Mesothelial cell of epicardium (in vitro differentiated cells): Measurements from ENCODE around the gene SYTL3. TPM values are rescaled to one million over a fixed set of nuclear protein-coding genes. Genes with fewer than 3 reads are reported as not detected.

Experiments used
- DNase-seq, 2 experiments: peaks; one replicate each; pipeline ENCODE4 v3.0.0; 2021; ENCODE audit warnings: low spot score in 2 of 2; ENCODE audit not compliant: unreplicated experiment in 2 of 2
- H3K27ac Mint-ChIP-seq: 2 replicates; pipeline ENCODE4 v1.8.0; 2021; ENCODE audit warnings: mixed read lengths
- H3K27me3 Mint-ChIP-seq: 2 replicates; pipeline ENCODE4 v1.8.0; 2021; ENCODE audit warnings: low read depth, mixed read lengths
- H3K36me3 Mint-ChIP-seq: 2 replicates; pipeline ENCODE4 v1.8.0; 2021; ENCODE audit warnings: mixed read lengths
- H3K4me1 Mint-ChIP-seq: 2 replicates; pipeline ENCODE4 v1.8.0; 2021; ENCODE audit warnings: mixed read lengths
- H3K4me3 Mint-ChIP-seq: 2 replicates; pipeline ENCODE4 v1.8.0; 2021; ENCODE audit warnings: mild to moderate bottlenecking, moderate library complexity, mixed read lengths
- H3K9me3 Mint-ChIP-seq: 2 replicates; pipeline ENCODE4 v1.8.0; 2021; ENCODE audit warnings: mixed read lengths
- CTCF ChIP-seq: fragments of 200-600 bp; sonication (generic); IDR thresholded peaks from one replicate; pipeline ENCODE4 v1.5.0; 2021; ENCODE audit warnings: antibody characterized with exemption; ENCODE audit not compliant: unreplicated experiment
- total RNA-seq: library from RNA; stranded (reverse); gene quantifications from 3 replicates; pipeline ENCODE4 v1.2.1, GENCODE V29; 2021

SYTL3 gene
- total RNA-seq, 1 donor from 2014 or later, result 6.1 TPM

DNA sequence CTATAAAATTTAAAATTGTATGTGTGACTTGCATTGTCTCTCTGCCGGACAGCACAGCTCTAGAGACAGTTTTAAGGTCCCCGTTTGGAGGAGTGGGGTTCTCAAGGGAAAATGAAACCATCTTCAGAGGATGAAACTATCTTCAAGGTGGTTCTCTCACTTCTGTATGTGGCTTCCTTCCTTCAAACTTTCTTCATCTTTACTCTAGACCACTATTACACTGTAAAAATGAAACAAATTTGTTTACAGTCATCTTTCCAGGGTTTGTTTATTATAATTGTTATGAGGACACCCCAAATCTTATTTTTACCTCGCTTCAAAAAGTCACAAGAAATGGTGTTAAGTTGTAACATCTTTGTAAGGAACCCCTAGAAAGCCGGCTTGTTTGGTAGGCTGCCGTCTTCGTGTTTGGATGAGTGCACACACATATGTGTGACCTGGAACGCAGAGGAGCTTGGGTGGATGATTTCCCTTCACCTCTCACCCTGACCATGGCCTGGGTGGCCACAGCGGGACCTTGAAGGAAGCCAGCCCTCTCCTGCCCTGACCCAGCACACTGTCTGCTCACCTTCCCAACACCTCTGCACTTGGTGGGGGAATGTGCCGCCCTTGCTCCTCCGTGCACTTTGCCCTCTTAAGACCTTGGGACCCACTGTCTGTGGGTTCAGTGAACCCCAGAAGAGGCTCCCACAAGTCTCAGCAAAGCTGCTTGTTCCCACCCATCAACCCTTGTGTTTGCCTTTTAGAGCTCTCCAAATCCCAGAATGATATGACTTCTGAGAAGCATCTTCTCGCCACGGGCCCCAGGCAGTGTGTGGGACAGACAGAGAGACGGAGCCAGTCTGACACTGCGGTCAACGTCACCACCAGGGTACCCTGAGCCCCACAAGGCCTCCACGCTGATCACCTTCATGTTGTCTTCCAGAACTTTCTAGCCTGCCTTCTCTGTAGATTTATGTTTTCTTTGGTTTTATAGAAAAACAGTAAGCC, 67.8 kb downstream of the SYTL3 start:
- DNase-seq, result no peak
- H3K9me3 Mint-ChIP-seq, result no peaks in the 10 kb centered on the region
- no peak overlapping the region for H3K27ac Mint-ChIP-seq
- H3K4me1 Mint-ChIP-seq, result peaks cover 8% of the 10 kb centered on the region
- peaks cover 2% of the 10 kb centered on the region for H3K36me3 Mint-ChIP-seq
- TF ChIP-seq CTCF, result no peak
- no peak overlapping the region for H3K4me3 Mint-ChIP-seq
- no peaks in the 10 kb centered on the region for H3K27me3 Mint-ChIP-seq

DNA sequence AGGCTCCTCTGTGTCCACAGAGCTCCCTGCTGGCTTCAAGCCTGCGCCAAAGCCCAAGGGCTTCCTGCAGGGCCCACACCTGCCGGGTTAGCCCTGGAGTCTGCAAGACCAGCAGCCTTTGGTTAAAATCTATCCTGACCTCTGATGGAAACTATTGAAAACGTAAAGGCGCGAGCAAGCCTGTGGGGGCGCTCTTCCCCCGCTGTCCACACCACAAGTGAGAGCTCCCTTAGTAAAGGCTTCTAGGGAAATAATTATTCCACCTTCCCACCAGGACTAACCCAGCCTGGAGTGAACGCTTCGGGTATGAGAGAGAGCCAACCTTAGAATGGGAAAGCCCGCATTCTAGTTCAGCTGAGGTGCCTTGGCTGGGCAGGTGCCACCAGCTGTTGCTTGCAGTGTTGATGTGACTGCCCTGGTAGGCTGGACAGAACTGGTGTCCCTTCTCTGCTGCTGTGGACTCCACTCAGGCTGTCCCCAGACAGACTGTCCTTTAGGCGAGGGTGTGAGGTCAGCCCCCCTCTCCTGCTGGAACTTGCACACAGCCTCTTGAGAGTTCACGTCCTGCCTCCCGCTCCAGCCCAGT, 68.7 kb downstream of the SYTL3 start:
- H3K27ac Mint-ChIP-seq, result no peak overlapping the region
- TF ChIP-seq CTCF, result peak; percentile 72
- no peak for DNase-seq

GRCh38 chr6:158722176-158722729, 72.4 kb downstream of the SYTL3 start:
- no peaks in the 10 kb centered on the region for H3K27me3 Mint-ChIP-seq
- H3K36me3 Mint-ChIP-seq, result no peaks in the 10 kb centered on the region
- DNase-seq, result no peak
- H3K9me3 Mint-ChIP-seq, result no peaks in the 10 kb centered on the region
- no peak overlapping the region for H3K4me3 Mint-ChIP-seq
- TF ChIP-seq CTCF, result no peak
- H3K27ac Mint-ChIP-seq, result peak overlapping the region; percentile 25
- peaks cover 7% of the 10 kb centered on the region for H3K4me1 Mint-ChIP-seq

More for the DNA sequence above, 68.7 kb downstream of the SYTL3 start:
- Mint-ChIP-seq H3K27me3 (no peaks in the 10 kb centered on the region), H3K9me3 (no peaks in the 10 kb centered on the region), H3K36me3 (peaks cover 2% of the 10 kb centered on the region), H3K4me1 (peaks cover 8% of the 10 kb centered on the region), H3K4me3 (no peak overlapping the region)

GRCh38 chr6:158725704-158726103, 75.8 kb downstream of the SYTL3 start:
- TF ChIP-seq CTCF, result no peak
- Mint-ChIP-seq H3K27ac (peak overlapping the region; percentile 5), H3K4me1 (peaks cover 7% of the 10 kb centered on the region), H3K4me3 (no peak overlapping the region), H3K27me3 (no peaks in the 10 kb centered on the region), H3K36me3 (peaks cover 16% of the 10 kb centered on the region), H3K9me3 (no peaks in the 10 kb centered on the region)
- DNase-seq, result no peak

- Mint-ChIP-seq H3K9me3 (peaks cover 10% of the 10 kb centered on the region), H3K27me3 (no peaks in the 10 kb centered on the region), H3K27ac (peak overlapping the region; percentile 60), H3K36me3 (peaks cover 38% of the 10 kb centered on the region), H3K4me3 (no peak overlapping the region), H3K4me1 (peaks cover 7% of the 10 kb centered on the region)
- no peak for DNase-seq
- TF ChIP-seq CTCF, result no peak
Observed at GRCh38 chr6:158729906-158730540, 80.2 kb downstream of the SYTL3 start.
